ENCODE data around the gene RYR3.

Gene RYR3

GRCh38 chr15:33460166-33460805 is 149.5 kb downstream of the RYR3 start:
- DNase-seq = no peak
- TF ChIP-seq GATA1 (IDR thresholded peaks at IDR 0.05; ENCODE audit: low read depth, low read length) = no peak
- no peak for TF ChIP-seq POLR2A (IDR thresholded peaks at IDR 0.05; ENCODE audit: low read length)

DNA sequence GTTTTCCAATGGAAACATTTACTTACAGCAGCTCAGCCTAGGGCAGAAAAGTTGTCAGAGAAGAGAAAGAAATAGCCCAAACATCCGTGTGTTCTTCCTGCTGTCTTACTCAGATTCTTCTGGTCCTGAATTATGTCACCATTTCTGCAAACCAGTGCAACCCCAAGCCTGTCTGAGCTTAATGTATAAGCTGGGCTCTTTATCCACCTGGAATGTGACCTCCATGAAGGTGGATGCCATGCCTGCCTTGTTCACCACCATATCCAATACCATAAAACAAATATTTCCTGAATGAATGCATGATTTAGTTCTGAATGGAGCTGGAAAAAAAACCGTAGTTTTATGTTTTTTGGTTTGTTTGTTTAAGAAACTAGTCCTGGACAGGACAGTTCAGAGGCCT is 150.9 kb downstream of the RYR3 start:
- TF ChIP-seq POLR2A (IDR thresholded peaks at IDR 0.05; ENCODE audit: low read length) (no peak), GATA1 (IDR thresholded peaks at IDR 0.05; ENCODE audit: low read depth, low read length) (no peak)
- DNase-seq = no peak

GRCh38 chr15:33467146-33467815 is 156.5 kb downstream of the RYR3 start:
- DNase-seq = no peak
- no peak for TF ChIP-seq POLR2A (IDR thresholded peaks at IDR 0.05; ENCODE audit: low read length)

GRCh38 chr15:33467816-33468163 is 157.0 kb downstream of the RYR3 start:
- TF ChIP-seq GATA1 (IDR thresholded peaks at IDR 0.05; ENCODE audit: low read depth, low read length) = no peak
- no peak for TF ChIP-seq POLR2A (IDR thresholded peaks at IDR 0.05; ENCODE audit: low read length)
- DNase-seq = no peak

DNA sequence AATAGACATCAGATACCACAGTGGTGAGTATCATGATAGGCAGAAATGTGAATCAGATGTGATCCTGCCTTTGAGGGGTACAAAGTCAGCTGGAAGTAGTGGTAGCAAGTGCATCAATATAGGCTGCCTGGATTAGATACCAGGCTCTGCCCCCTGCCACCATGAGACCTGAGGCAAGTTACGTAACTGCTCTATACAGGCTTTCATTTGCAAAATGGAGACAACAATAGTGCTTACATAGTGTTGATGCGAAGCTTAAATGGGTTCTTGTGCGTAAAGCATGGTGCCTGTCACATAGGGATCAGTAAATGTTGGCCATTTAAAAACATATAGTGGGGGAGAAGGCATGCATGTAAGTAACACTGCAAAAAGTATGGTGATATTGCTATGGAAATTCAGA is 158.0 kb downstream of the RYR3 start:
- DNase-seq = no peak
- TF ChIP-seq POLR2A (IDR thresholded peaks at IDR 0.05; ENCODE audit: low read length) (no peak), GATA1 (IDR thresholded peaks at IDR 0.05; ENCODE audit: low read depth, low read length) (no peak)

GRCh38 chr15:33473005-33473404 is 162.2 kb downstream of the RYR3 start:
- TF ChIP-seq GATA1 (IDR thresholded peaks at IDR 0.05; ENCODE audit: low read depth, low read length) (no peak), POLR2A (IDR thresholded peaks at IDR 0.05; ENCODE audit: low read length) (no peak)
- no peak for DNase-seq

- no peak for TF ChIP-seq POLR2A (IDR thresholded peaks at IDR 0.05; ENCODE audit: low read length)
- no peak for TF ChIP-seq GATA1 (IDR thresholded peaks at IDR 0.05; ENCODE audit: low read depth, low read length)
- no peak for DNase-seq
Measured at GRCh38 chr15:33473714-33474113, 162.9 kb downstream of the RYR3 start.

GRCh38 chr15:33476076-33476475 is 165.3 kb downstream of the RYR3 start:
- no peak for DNase-seq
- no peak for TF ChIP-seq GATA1 (IDR thresholded peaks at IDR 0.05; ENCODE audit: low read depth, low read length)

GRCh38 chr15:33476908-33477307 is 166.1 kb downstream of the RYR3 start:
- no peak for TF ChIP-seq POLR2A (IDR thresholded peaks at IDR 0.05; ENCODE audit: low read length)
- no peak for TF ChIP-seq GATA1 (IDR thresholded peaks at IDR 0.05; ENCODE audit: low read depth, low read length)
- no peak for DNase-seq

- TF ChIP-seq GATA1 (IDR thresholded peaks at IDR 0.05; ENCODE audit: low read depth, low read length) = no peak
- no peak for TF ChIP-seq POLR2A (IDR thresholded peaks at IDR 0.05; ENCODE audit: low read length)
- DNase-seq = no peak
Measured at GRCh38 chr15:33489335-33489734, 178.6 kb downstream of the RYR3 start.

DNA sequence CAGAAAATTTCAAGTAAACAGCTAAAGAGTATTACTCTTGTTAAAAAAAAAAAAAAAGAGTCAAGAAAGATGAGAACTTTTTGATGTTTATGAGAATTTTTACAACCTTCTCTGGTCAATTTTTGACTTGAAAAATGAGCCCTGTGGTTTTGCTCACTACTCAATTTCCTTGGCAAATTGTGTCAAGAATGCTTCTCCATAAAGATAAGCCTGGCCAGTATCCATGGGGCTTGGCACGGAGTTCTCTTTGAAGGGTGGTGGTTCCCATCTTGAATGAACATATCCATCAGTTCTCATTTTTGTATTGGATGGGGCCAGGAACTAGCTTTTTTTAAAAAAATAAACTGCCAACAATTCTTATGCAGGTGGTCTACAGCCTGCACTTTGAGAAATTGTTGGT is 179.9 kb downstream of the RYR3 start:
- no peak for DNase-seq
- TF ChIP-seq POLR2A (IDR thresholded peaks at IDR 0.05; ENCODE audit: low read length) (no peak), GATA1 (IDR thresholded peaks at IDR 0.05; ENCODE audit: low read depth, low read length) (no peak)

- DNase-seq = no peak
- TF ChIP-seq POLR2A (IDR thresholded peaks at IDR 0.05; ENCODE audit: low read length) (no peak), GATA1 (IDR thresholded peaks at IDR 0.05; ENCODE audit: low read depth, low read length) (no peak)
Measured at GRCh38 chr15:33492434-33493052, 181.8 kb downstream of the RYR3 start.

GRCh38 chr15:33494306-33494705 is 183.5 kb downstream of the RYR3 start:
- TF ChIP-seq POLR2A (IDR thresholded peaks at IDR 0.05; ENCODE audit: low read length) = no peak
- no peak for TF ChIP-seq GATA1 (IDR thresholded peaks at IDR 0.05; ENCODE audit: low read depth, low read length)

GRCh38 chr15:33500432-33501195 is 189.8 kb downstream of the RYR3 start:
- TF ChIP-seq POLR2A (IDR thresholded peaks at IDR 0.05; ENCODE audit: low read length) = no peak
- TF ChIP-seq GATA1 (IDR thresholded peaks at IDR 0.05; ENCODE audit: low read depth, low read length) = no peak
- DNase-seq = no peak

More at GRCh38 chr15:33494306-33494705, 183.5 kb downstream of the RYR3 start:
- no peak for DNase-seq
